GM19023 (cell line): Measurements from ENCODE around the gene PTH2R.

ENCODE experiments used
- ATAC-seq: cut with Tn5 transposase; IDR thresholded peaks from one replicate; pipeline ENCODE4 v1.9.1; 2021; ENCODE audit warnings: mild to moderate bottlenecking, moderate library complexity; ENCODE audit not compliant: unreplicated experiment

PTH2R gene

DNA sequence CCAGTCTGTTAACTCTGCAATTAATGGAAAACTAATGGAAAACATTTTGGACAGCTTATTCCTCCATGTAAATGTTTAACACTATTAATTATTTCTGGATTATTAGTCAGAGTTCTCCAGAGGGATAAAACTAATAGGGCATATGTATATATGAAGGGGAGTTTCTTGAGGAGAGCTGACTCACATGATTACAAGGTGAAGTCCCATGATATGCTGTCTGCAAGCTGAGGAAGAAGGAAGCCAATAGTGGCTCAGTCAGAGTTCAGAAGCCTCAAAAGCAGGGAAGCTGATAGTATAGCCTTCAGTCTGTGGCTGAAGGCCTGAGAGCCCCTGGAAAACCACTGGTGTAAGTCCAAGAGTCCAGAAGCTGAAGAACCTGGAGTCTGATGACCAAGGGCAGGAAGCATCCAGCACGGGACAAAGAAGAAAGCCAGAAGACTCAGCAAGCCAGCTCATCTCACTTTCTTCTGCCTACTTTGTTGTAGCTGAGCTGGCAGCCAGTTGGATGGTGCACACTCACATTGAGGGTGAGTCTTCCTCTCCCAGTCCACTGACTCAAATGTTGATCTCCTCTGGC lies 136.0 kb downstream of the PTH2R start:
- no peak for ATAC-seq
